HG03439 (cell line): ENCODE data around the gene ARMC3.
"Not testable (repeated sequence)": the region's sequence is repeated elsewhere in the genome, so short reads cannot be mapped to it uniquely, and the experiment has no call there.

Experiments
- ATAC-seq: cut with Tn5 transposase; IDR thresholded peaks from one replicate; pipeline ENCODE4 v1.9.1; 2021; ENCODE audit warnings: mild to moderate bottlenecking, moderate library complexity; ENCODE audit not compliant: unreplicated experiment

ARMC3 gene

GRCh38 chr10:23070092-23070912 is 142.4 kb downstream of the ARMC3 start:
- ATAC-seq, result not testable (repeated sequence)

- ATAC-seq, result no peak
Measured at GRCh38 chr10:23070913-23071218, 143.0 kb downstream of the ARMC3 start.

GRCh38 chr10:23072593-23072992 is 144.7 kb downstream of the ARMC3 start:
- not testable (repeated sequence) for ATAC-seq

- ATAC-seq, result no peak
Measured at GRCh38 chr10:23073527-23073926, 145.7 kb downstream of the ARMC3 start.

- ATAC-seq, result no peak
Measured at GRCh38 chr10:23075672-23076071, 147.8 kb downstream of the ARMC3 start.

GRCh38 chr10:23078114-23078513 is 150.3 kb downstream of the ARMC3 start:
- no peak for ATAC-seq

GRCh38 chr10:23079700-23080099 is 151.8 kb downstream of the ARMC3 start:
- ATAC-seq, result no peak

GRCh38 chr10:23080262-23080661 is 152.4 kb downstream of the ARMC3 start:
- ATAC-seq, result no peak

GRCh38 chr10:23081221-23081750 is 153.4 kb downstream of the ARMC3 start:
- no peak for ATAC-seq

GRCh38 chr10:23081891-23082290 is 154.0 kb downstream of the ARMC3 start:
- no peak for ATAC-seq
